PFSK-1 (cell line): ENCODE data around the gene ATP6V1G3. TPM values are rescaled to one million over a fixed set of nuclear protein-coding genes. Genes with fewer than 3 reads are reported as not detected.

Experiments used
- FOXP2 ChIP-seq: optimal IDR thresholded peaks from 2 replicates; pipeline ENCODE3; 2011; ENCODE audit warnings: borderline replicate concordance, control low read depth, inconsistent platforms; ENCODE audit not compliant: insufficient read depth; ENCODE audit errors: extremely low read length, extremely low read depth
- POLR2AphosphoS5 ChIP-seq: IDR thresholded peaks from 2 replicates; pipeline ENCODE4 v1.6.1; 2012; ENCODE audit warnings: low read depth, mild to moderate bottlenecking, control low read depth, low read length, moderate library complexity
- REST ChIP-seq, 2 experiments: IDR thresholded peaks; 2 replicates each; pipeline versions ENCODE4 v1.6.1 to v1.8.0; 2011 to 2012; ENCODE audit warnings: low read depth in 2 of 2, low read length in 2 of 2, control low read depth in 1 of 2, inconsistent platforms in 1 of 2, mild to moderate bottlenecking in 1 of 2, moderate library complexity in 1 of 2; ENCODE audit not compliant: insufficient read depth in 1 of 2
- SIN3A ChIP-seq: IDR thresholded peaks from 2 replicates; pipeline ENCODE4 v1.6.1; 2012; ENCODE audit warnings: mild to moderate bottlenecking, low read length, moderate library complexity, borderline replicate concordance; ENCODE audit not compliant: insufficient read depth
- TAF1 ChIP-seq: IDR thresholded peaks from 2 replicates; pipeline ENCODE4 v1.6.1; 2012; ENCODE audit warnings: low read length, control low read depth, borderline replicate concordance; ENCODE audit not compliant: insufficient read depth
- polyA plus RNA-seq: library from polyadenylated mRNA; unstranded; fragments of >200 nt; gene quantifications from one replicate; pipeline ENCODE4 v1.2.1, GENCODE V29; 2012; ENCODE audit warnings: low read depth, missing spikeins; ENCODE audit not compliant: insufficient read length

The ATP6V1G3 gene
- not detected for polyA plus RNA-seq

- TF ChIP-seq FOXP2 = no peak
- no peak for TF ChIP-seq REST (IDR thresholded peaks at IDR 0.05; ENCODE audit: insufficient read depth in 1 of 2, low read depth in 2 of 2, low read length in 2 of 2)
- no peak for TF ChIP-seq SIN3A
- TF ChIP-seq TAF1 = no peak
- no peak for TF ChIP-seq POLR2AphosphoS5
These were observed at the start of gene ATP6V1G3 for GRCh38 chr1:198540580-198540979. TSS of gene ATP6V1G3 (minus strand) at chr1:198540680. CDS start at chr1:198540650, 30 bp downstream.

- no peak for TF ChIP-seq REST (IDR thresholded peaks at IDR 0.05; ENCODE audit: insufficient read depth in 1 of 2, low read depth in 2 of 2, low read length in 2 of 2)
These were observed 48.4 kb upstream of the ATP6V1G3 start for GRCh38 chr1:198588845-198589244.

GRCh38 chr1:198584163-198584562, 43.7 kb upstream of the ATP6V1G3 start:
- TF ChIP-seq SIN3A = no peak
- no peak for TF ChIP-seq TAF1
- no peak for TF ChIP-seq REST (IDR thresholded peaks at IDR 0.05; ENCODE audit: insufficient read depth in 1 of 2, low read depth in 2 of 2, low read length in 2 of 2)
- no peak for TF ChIP-seq FOXP2
- no peak for TF ChIP-seq POLR2AphosphoS5

GRCh38 chr1:198577444-198577843, 37.0 kb upstream of the ATP6V1G3 start:
- TF ChIP-seq POLR2AphosphoS5 (no peak), TAF1 (no peak), REST (IDR thresholded peaks at IDR 0.05; ENCODE audit: insufficient read depth in 1 of 2, low read depth in 2 of 2, low read length in 2 of 2) (no peak), SIN3A (no peak), FOXP2 (no peak)
